Anterior cingulate cortex (tissue), 58 donors: ENCODE measurements around the gene KIF26B.

Source experiments
- DNase-seq, 58 donors: peaks; one replicate each; lab custom pipeline; 2025; lab: John Stamatoyannopoulos, UW

The KIF26B gene

GRCh38 chr1:245168906-245169305, 14.1 kb downstream of the KIF26B start:
- DNase-seq = no peak

GRCh38 chr1:245169376-245169775, 14.6 kb downstream of the KIF26B start:
- no peak for DNase-seq

GRCh38 chr1:245172026-245172425, 17.2 kb downstream of the KIF26B start:
- DNase-seq = no peak

GRCh38 chr1:245172829-245173228, 18.0 kb downstream of the KIF26B start:
- DNase-seq = no peak

- no peak for DNase-seq
Observed at GRCh38 chr1:245173446-245174211, 18.8 kb downstream of the KIF26B start.

- no peak for DNase-seq
Observed at GRCh38 chr1:245177071-245177900, 22.5 kb downstream of the KIF26B start.

- no peak for DNase-seq
Observed at GRCh38 chr1:245179706-245180105, 24.9 kb downstream of the KIF26B start.

- peak in 1 of 58 donors; percentile 12 for DNase-seq
Observed at GRCh38 chr1:245180496-245181157, 25.8 kb downstream of the KIF26B start.

- no peak for DNase-seq
Observed at GRCh38 chr1:245181158-245181517, 26.4 kb downstream of the KIF26B start.

- DNase-seq = no peak
Observed at GRCh38 chr1:245182028-245182427, 27.2 kb downstream of the KIF26B start.

GRCh38 chr1:245183429-245183828, 28.6 kb downstream of the KIF26B start:
- no peak for DNase-seq

GRCh38 chr1:245184779-245185178, 30.0 kb downstream of the KIF26B start:
- DNase-seq = no peak

GRCh38 chr1:245188403-245188802, 33.6 kb downstream of the KIF26B start:
- DNase-seq = no peak

- DNase-seq = no peak
Observed at GRCh38 chr1:245195398-245195797, 40.6 kb downstream of the KIF26B start.

GRCh38 chr1:245197121-245197520, 42.3 kb downstream of the KIF26B start:
- DNase-seq = no peak

GRCh38 chr1:245197911-245198379, 43.2 kb downstream of the KIF26B start:
- no peak for DNase-seq

GRCh38 chr1:245198748-245199516, 44.1 kb downstream of the KIF26B start:
- DNase-seq = no peak

GRCh38 chr1:245200146-245200545, 45.4 kb downstream of the KIF26B start:
- no peak for DNase-seq

- no peak for DNase-seq
Observed at GRCh38 chr1:245201201-245201600, 46.4 kb downstream of the KIF26B start.

- DNase-seq = no peak
Observed at GRCh38 chr1:245201827-245202226, 47.0 kb downstream of the KIF26B start.
